HepG2 (cell line): ENCODE measurements around the gene ST8SIA3. TPM values are rescaled to one million over a fixed set of nuclear protein-coding genes. Genes with fewer than 3 reads are reported as not detected.

Experiments used
- BATF2 ChIP-seq: sonication (generic); formaldehyde crosslinking; IDR thresholded peaks from 2 replicates; pipeline ENCODE4 v1.8.0; 2022; ENCODE audit warnings: mild to moderate bottlenecking, missing genetic modification reagents, moderate library complexity
- CENPT ChIP-seq: sonication (generic); formaldehyde crosslinking; IDR thresholded peaks from 2 replicates; pipeline ENCODE4 v1.8.0; 2022; ENCODE audit warnings: low read depth, mild to moderate bottlenecking, moderate library complexity, missing genetic modification reagents
- CREB3 ChIP-seq: sonication (generic); formaldehyde crosslinking; IDR thresholded peaks from 2 replicates; pipeline ENCODE4 v1.5.0; 2020; ENCODE audit warnings: missing genetic modification reagents
- CSRNP1 ChIP-seq: sonication (generic); formaldehyde crosslinking; IDR thresholded peaks from 2 replicates; pipeline ENCODE4 v1.8.1; 2023; ENCODE audit warnings: mild to moderate bottlenecking, missing genetic modification reagents
- FOXA1 ChIP-seq, 2 experiments: fragments of 450-650 bp in 1 of 2; sonication (generic) in 1 of 2; formaldehyde crosslinking in 1 of 2; IDR thresholded peaks; 2 replicates each; pipeline versions ENCODE4 v1.4.0 to v1.6.1; 2016 to 2020; ENCODE audit warnings: missing genetic modification reagents in 1 of 2
- MED1 ChIP-seq: sonication (generic); formaldehyde crosslinking; IDR thresholded peaks from 2 replicates; pipeline ENCODE4 v1.4.0; 2020; ENCODE audit warnings: missing genetic modification reagents
- MZF1 ChIP-seq: sonication (generic); formaldehyde crosslinking; IDR thresholded peaks from 2 replicates; pipeline ENCODE4 v1.8.1; 2023; ENCODE audit warnings: mild to moderate bottlenecking, missing genetic modification reagents, borderline replicate concordance
- POLR2A ChIP-seq, 2 experiments: IDR thresholded peaks; 2 replicates each; pipeline ENCODE4 v1.6.1; 2011; ENCODE audit warnings: low read depth in 2 of 2, low read length in 2 of 2, mild to moderate bottlenecking in 1 of 2, moderate library complexity in 1 of 2; ENCODE audit not compliant: insufficient read depth in 1 of 2
- RARG ChIP-seq: sonication (generic); formaldehyde crosslinking; IDR thresholded peaks from 2 replicates; pipeline ENCODE4 v1.4.0; 2020; ENCODE audit warnings: low read depth, mild to moderate bottlenecking, missing genetic modification reagents
- RBM39 ChIP-seq: fragments of 200-400 bp; formaldehyde crosslinking; IDR thresholded peaks from one replicate; pipeline ENCODE4 v1.6.1; 2018; ENCODE audit warnings: antibody characterized with exemption, mild to moderate bottlenecking, low read depth, low read length; ENCODE audit not compliant: poor library complexity, severe bottlenecking
- RCOR2 ChIP-seq: IDR thresholded peaks from 2 replicates; pipeline ENCODE4 v1.6.1; 2016; ENCODE audit warnings: missing biosample characterization, missing genetic modification reagents
- TBX2 ChIP-seq: sonication (generic); formaldehyde crosslinking; IDR thresholded peaks from 2 replicates; pipeline ENCODE4 v1.5.0; 2020; ENCODE audit warnings: missing genetic modification reagents, mild to moderate bottlenecking, borderline replicate concordance
- TRIM24 ChIP-seq: sonication (generic); formaldehyde crosslinking; IDR thresholded peaks from 2 replicates; pipeline ENCODE4 v1.8.0; 2022; ENCODE audit warnings: mild to moderate bottlenecking, missing genetic modification reagents
- UBTF ChIP-seq: sonication (generic); formaldehyde crosslinking; IDR thresholded peaks from 2 replicates; pipeline ENCODE4 v1.4.0; 2020; ENCODE audit warnings: mild to moderate bottlenecking, missing genetic modification reagents
- ZBTB1 ChIP-seq: sonication (generic); formaldehyde crosslinking; IDR thresholded peaks from 2 replicates; pipeline ENCODE4 v1.4.0; 2020; ENCODE audit warnings: missing genetic modification reagents, borderline replicate concordance
- ZBTB44 ChIP-seq: sonication (generic); formaldehyde crosslinking; IDR thresholded peaks from 2 replicates; pipeline ENCODE4 v1.4.0; 2020; ENCODE audit warnings: missing genetic modification reagents
- ZFP62 ChIP-seq: sonication (generic); formaldehyde crosslinking; IDR thresholded peaks from 2 replicates; pipeline ENCODE4 v1.4.0; 2020; ENCODE audit warnings: missing genetic modification reagents
- ZNF138 ChIP-seq: sonication (generic); formaldehyde crosslinking; IDR thresholded peaks from 2 replicates; pipeline ENCODE4 v1.5.0; 2020; ENCODE audit warnings: mild to moderate bottlenecking, low read depth, missing genetic modification reagents
- ZNF260 ChIP-seq: sonication (generic); formaldehyde crosslinking; IDR thresholded peaks from 2 replicates; pipeline ENCODE4 v1.4.0; 2020; ENCODE audit warnings: missing genetic modification reagents, low read depth, mild to moderate bottlenecking, borderline replicate concordance
- ZNF510 ChIP-seq: sonication (generic); formaldehyde crosslinking; IDR thresholded peaks from 2 replicates; pipeline ENCODE4 v1.4.0; 2020; ENCODE audit warnings: low read depth, mild to moderate bottlenecking, missing genetic modification reagents
- ZNF569 ChIP-seq: sonication (generic); formaldehyde crosslinking; IDR thresholded peaks from 2 replicates; pipeline ENCODE4 v1.5.0; 2020; ENCODE audit warnings: mild to moderate bottlenecking, missing genetic modification reagents, moderate library complexity, borderline replicate concordance
- ZNF7 ChIP-seq: IDR thresholded peaks from 2 replicates; pipeline ENCODE4 v1.6.1; 2016; ENCODE audit warnings: missing biosample characterization, missing genetic modification reagents
- ZSCAN30 ChIP-seq: sonication (generic); formaldehyde crosslinking; IDR thresholded peaks from 2 replicates; pipeline ENCODE4 v1.5.0; 2020; ENCODE audit warnings: mild to moderate bottlenecking, missing genetic modification reagents
- polyA plus RNA-seq, 8 experiments: library from polyadenylated mRNA; depleted of rRNA in 3 of 8; stranded (reverse) in 7 of 8; unstranded in 1 of 8; fragments of >200 nt; fragmentation: Illumina TruSeq in 4 of 8; extraction: Trizol in 4 of 8; gene quantifications; 2 replicates each; pipeline versions ENCODE4 v1.2.1 to v1.2.3, GENCODE V29; 2011 to 2016; ENCODE audit warnings: low read depth in 4 of 8, missing spikeins in 1 of 8, mixed read lengths in 1 of 8; ENCODE audit not compliant: insufficient read depth in 1 of 8
- total RNA-seq, 5 experiments: library from RNA; depleted of rRNA; stranded (reverse); fragments of >200 nt; fragmentation: Illumina TruSeq; extraction: Trizol; gene quantifications; 2 replicates each; pipeline ENCODE4 v1.2.3, GENCODE V29; 2016; ENCODE audit warnings: low read depth in 1 of 5

ST8SIA3 gene
- total and polyA plus RNA-seq, 2 of the 13 experiments (the other 11 are each of a cell fraction or from before 2014, with no cell fraction given) = not detected

- TF ChIP-seq CREB3 (0 out of 2 replicates have a peak, but pooled peaks have one; percentile 78), RBM39 (no peak), BATF2 (CRISPR knock-in tag) (peak; percentile 66; the same call in 1 of the 2 replicates), FOXA1 (IDR thresholded peaks at IDR 0.05) (no peak), FOXA1 (CRISPR knock-in tag; IDR thresholded peaks at IDR 0.05) (no peak), TRIM24 (no peak), MZF1 (CRISPR knock-in tag) (no peak), ZNF260 (CRISPR knock-in tag) (no peak), CSRNP1 (CRISPR knock-in tag) (no peak), ZFP62 (no peak), CENPT (CRISPR knock-in tag) (0 out of 2 replicates have a peak, but pooled peaks have one; percentile 38), MED1 (CRISPR knock-in tag) (no peak), RCOR2 (CRISPR knock-in tag) (no peak), POLR2A (IDR thresholded peaks at IDR 0.05; ENCODE audit: insufficient read depth in 1 of 2, low read depth in 2 of 2, low read length in 2 of 2) (no peak), ZNF569 (CRISPR knock-in tag) (no peak), ZNF138 (CRISPR knock-in tag) (0 out of 2 replicates have a peak, but pooled peaks have one; percentile 27), ZNF7 (CRISPR knock-in tag) (no peak), ZBTB1 (CRISPR knock-in tag) (0 out of 2 replicates have a peak, but pooled peaks have one; percentile 38), ZSCAN30 (CRISPR knock-in tag) (no peak), ZNF510 (CRISPR knock-in tag) (no peak), RARG (CRISPR knock-in tag) (no peak), TBX2 (CRISPR knock-in tag) (peak; percentile 42; the same call in 1 of the 2 replicates), UBTF (no peak), ZBTB44 (CRISPR knock-in tag) (peak; percentile 93; the same call in 1 of the 2 replicates)
Measured at GRCh38 chr18:57353940-57354461, 1.6 kb downstream of the ST8SIA3 start (continued).
